PC-3 (cell line): ENCODE measurements around the gene ATP13A3.

Experiments
- CTCF ChIP-seq: fragments of 300-600 bp; sonication (generic); conservative IDR thresholded peaks from 2 replicates; pipeline ENCODE4 v1.5.1; 2017; ENCODE audit warnings: antibody characterized with exemption, low read depth, mild to moderate bottlenecking, low read length
- EZH2 ChIP-seq: fragments of 300-600 bp; sonication (generic); IDR thresholded peaks from one replicate; pipeline ENCODE4 v1.6.1; 2017; ENCODE audit warnings: antibody characterized with exemption, mild to moderate bottlenecking, low read length; ENCODE audit not compliant: unreplicated experiment
- EZH2phosphoT487 ChIP-seq: fragments of 300-600 bp; sonication (generic); IDR thresholded peaks from 2 replicates; pipeline ENCODE4 v1.6.1; 2018; ENCODE audit warnings: mild to moderate bottlenecking, antibody characterized with exemption, low read length, borderline replicate concordance

- no peak for TF ChIP-seq CTCF
- TF ChIP-seq EZH2phosphoT487, result no peak
- TF ChIP-seq EZH2, result no peak
Measured at GRCh38 chr3:194418671-194419070, 68.1 kb downstream of the ATP13A3 start.
